A549 (cell line): Measurements from ENCODE around the gene MIER1. TPM values are rescaled to one million over a fixed set of nuclear protein-coding genes. Genes with fewer than 3 reads are reported as not detected.

Experiments used
- ATAC-seq, 2 experiments: fragments of 200-7000 bp in 1 of 2; fragments of >200 bp in 1 of 2; cut with Nextera tagmentation in 1 of 2; cut with Tn5 transposase in 1 of 2; 3 replicates each; pipeline versions ENCODE4 v1.8.0 to v1.9.1; 2018 to 2020; ENCODE audit warnings: mild to moderate bottlenecking in 1 of 2, moderate library complexity in 1 of 2
- CTCF ChIA-PET: fragments of 300-600 bp; sonication (Branson Sonifier 250); formaldehyde crosslinking; extraction: SDS; loops from one replicate; lab custom pipeline; 2021; ENCODE audit warnings: antibody characterized with exemption, inconsistent platforms; lab: Yijun Ruan, JAX
- POLR2A ChIA-PET: fragments of 350-600 bp; formaldehyde crosslinking; extraction: SDS; loops from one replicate; lab custom pipeline; 2021; ENCODE audit warnings: antibody characterized with exemption, inconsistent platforms; lab: Yijun Ruan, JAX
- DNase-seq, 2 experiments: peaks; one replicate each; pipeline versions ENCODE4 v3.0.0 to v3.0.0-alpha.2; 2011 to 2016; ENCODE audit warnings: low read depth in 1 of 2, low spot score in 1 of 2
- FAIRE-seq: peaks from 2 replicates; lab custom pipeline; 2011; peaks lifted over from hg19 to GRCh38; lab: Jason Lieb, UNC
- H3K27ac ChIP-seq, 2 experiments: fragments of >200 bp; sonication (Bioruptor Twin); formaldehyde crosslinking; 3 replicates each; pipeline ENCODE4 v1.5.1; 2016 to 2017
- H3K4me1 ChIP-seq: fragments of >200 bp; sonication (Bioruptor Twin); formaldehyde crosslinking; 3 replicates; pipeline ENCODE4 v1.6.1; 2016
- H3K4me2 ChIP-seq: fragments of >200 bp; sonication (Bioruptor Twin); formaldehyde crosslinking; 3 replicates; pipeline ENCODE4 v1.6.1; 2016
- H3K4me3 ChIP-seq: fragments of >200 bp; sonication (Bioruptor Twin); formaldehyde crosslinking; 3 replicates; pipeline ENCODE4 v1.5.1; 2016
- H3K9me3 ChIP-seq: fragments of >200 bp; sonication (Bioruptor Twin); formaldehyde crosslinking; 3 replicates; pipeline ENCODE4 v1.6.1; 2016
- CEBPB ChIP-seq, 2 experiments: fragments of >200 bp in 1 of 2; sonication (Bioruptor Twin) in 1 of 2; formaldehyde crosslinking in 1 of 2; IDR thresholded peaks; 2 replicates each; pipeline ENCODE4 v1.6.1; 2012 to 2016
- CHD4 ChIP-seq: fragments of 200-600 bp; sonication (generic); IDR thresholded peaks from 2 replicates; pipeline ENCODE4 v1.6.1; 2016; ENCODE audit warnings: antibody characterized with exemption, mild to moderate bottlenecking, borderline replicate concordance
- HEYL ChIP-seq: fragments of 250-450 bp; sonication (Bioruptor Pico); IDR thresholded peaks from 2 replicates; pipeline ENCODE4 v1.8.0; 2021; ENCODE audit warnings: mild to moderate bottlenecking, moderate library complexity
- HOXB13 ChIP-seq: fragments of 250-450 bp; sonication (Bioruptor Pico); IDR thresholded peaks from 2 replicates; pipeline ENCODE4 v1.5.0; 2020; ENCODE audit warnings: low read depth, mild to moderate bottlenecking, moderate library complexity
- HOXB5 ChIP-seq: fragments of 250-450 bp; sonication (Bioruptor Pico); IDR thresholded peaks from 2 replicates; pipeline ENCODE4 v1.5.0; 2020; ENCODE audit warnings: mild to moderate bottlenecking, moderate library complexity
- KDM1A ChIP-seq: fragments of 200-600 bp; sonication (generic); IDR thresholded peaks from 2 replicates; pipeline ENCODE4 v1.6.1; 2016; ENCODE audit warnings: low read depth, mild to moderate bottlenecking
- KDM5A ChIP-seq: fragments of 200-600 bp; sonication (generic); IDR thresholded peaks from 2 replicates; pipeline ENCODE4 v1.6.1; 2016; ENCODE audit warnings: antibody characterized with exemption, mild to moderate bottlenecking
- NPAS2 ChIP-seq: fragments of 250-450 bp; sonication (Bioruptor Pico); IDR thresholded peaks from 2 replicates; pipeline ENCODE4 v1.8.0; 2022; ENCODE audit warnings: mild to moderate bottlenecking, moderate library complexity, borderline replicate concordance
- NR3C1 ChIP-seq: fragments of >200 bp; sonication (Bioruptor Twin); formaldehyde crosslinking; IDR thresholded peaks from 3 replicates; pipeline ENCODE4 v1.6.1; 2017
- PHF8 ChIP-seq: fragments of 200-600 bp; sonication (generic); IDR thresholded peaks from 2 replicates; pipeline ENCODE4 v1.6.1; 2016; ENCODE audit warnings: low read depth, mild to moderate bottlenecking, antibody characterized with exemption, moderate library complexity, borderline replicate concordance
- RFX5 ChIP-seq: fragments of 450-650 bp; IDR thresholded peaks from 2 replicates; pipeline ENCODE4 v1.7.1; 2014; ENCODE audit warnings: antibody characterized with exemption, mild to moderate bottlenecking, moderate library complexity
- RNF2 ChIP-seq: fragments of 200-600 bp; sonication (generic); IDR thresholded peaks from 2 replicates; pipeline ENCODE4 v1.6.1; 2016; ENCODE audit warnings: low read depth, mild to moderate bottlenecking, antibody characterized with exemption, moderate library complexity, borderline replicate concordance
- TFCP2L1 ChIP-seq: fragments of 250-450 bp; sonication (Bioruptor Pico); IDR thresholded peaks from 2 replicates; pipeline ENCODE4 v1.5.0; 2021; ENCODE audit warnings: mild to moderate bottlenecking
- ZSCAN20 ChIP-seq: fragments of 250-450 bp; sonication (Bioruptor Pico); IDR thresholded peaks from 2 replicates; pipeline ENCODE4 v1.8.0; 2022; ENCODE audit warnings: mild to moderate bottlenecking, moderate library complexity
- whole genome bisulfite sequencing: methylation state at CpG from one replicate; pipeline ENCODE4 v1.1.6; 2017; ENCODE audit errors: missing lambda C conversion rate; 5-methylcytosine and 5-hydroxymethylcytosine counted together
- polyA plus RNA-seq, 4 experiments: library from polyadenylated mRNA; depleted of rRNA in 3 of 4; stranded (reverse); fragments of >200 nt; fragmentation: RNase III in 1 of 4; extraction: RNeasy Plus Mini Kit Qiagen cat#74134 plus additional on column Dnase treatment in 1 of 4; gene quantifications; 2 replicates in 3 of 4; 3 replicates in 1 of 4; pipeline ENCODE4 v1.2.3, GENCODE V29; 2011 to 2017
- TF ChIP-seq, protein P1 (sequence below): fragments of >200 bp; sonication (Bioruptor Twin); formaldehyde crosslinking; IDR thresholded peaks from 3 replicates; pipeline ENCODE4 v1.5.1; 2016
- TF ChIP-seq, protein P2 (sequence below): IDR thresholded peaks from 2 replicates; pipeline ENCODE4 v1.6.1; 2012; ENCODE audit warnings: low read depth, borderline replicate concordance
- TF ChIP-seq, protein P3 (sequence below): IDR thresholded peaks from 2 replicates; pipeline ENCODE4 v1.6.1; 2012
- TF ChIP-seq, protein P4 (sequence below): fragments of >200 bp; sonication (Bioruptor Twin); formaldehyde crosslinking; IDR thresholded peaks from 3 replicates; pipeline ENCODE4 v1.6.1; 2016
- TF ChIP-seq, protein P5 (sequence below): fragments of 450-650 bp; IDR thresholded peaks from 2 replicates; pipeline ENCODE4 v1.6.1; 2014; ENCODE audit warnings: antibody characterized with exemption

MIER1 gene
- polyA plus RNA-seq, 2 of the 4 experiments (the other 2 are of a cell fraction) = 11.9 to 22.6 TPM

DNA sequence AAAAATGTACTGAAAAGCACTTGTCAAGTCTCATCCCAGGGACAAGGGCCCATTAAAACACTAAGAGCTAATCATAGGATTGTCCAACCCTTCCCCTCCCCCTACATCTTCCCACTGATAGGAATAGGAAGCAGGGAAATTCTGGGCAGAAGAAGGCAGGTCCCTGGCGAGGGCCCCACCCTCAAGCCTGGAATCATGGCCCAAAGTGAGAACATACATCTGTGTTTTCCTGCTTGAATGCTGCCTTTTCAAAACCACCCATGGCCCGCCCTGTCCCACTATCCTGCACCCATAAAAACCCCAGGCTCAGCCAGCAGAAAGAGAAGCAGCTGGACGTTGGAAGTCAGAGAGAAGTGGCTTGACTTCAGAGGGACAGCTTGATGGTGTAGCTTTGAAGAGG lies 5.0 kb upstream of the MIER1 start:
- no peak overlapping the region for H3K27ac ChIP-seq
- H3K4me3 ChIP-seq = no peak overlapping the region
- no peak for TF ChIP-seq PHF8
- TF ChIP-seq CHD4 = no peak
- no peak for TF ChIP-seq KDM5A
- TF ChIP-seq RNF2 = no peak
- TF ChIP-seq HOXB5 (CRISPR knock-in tag) = no peak
- TF ChIP-seq, all 56 proteins: peak for 0
- 82% methylated on average over 3 of the region's 3 CpGs for WGBS
- CTCF ChIA-PET = interaction anchor here (0.6 kb wide), 1 partner anchor 152 kb away, joined by 3 read pairs; no protein-coding TSS in a partner anchor
- no peak overlapping the region for H3K4me2 ChIP-seq
- POLR2A ChIA-PET = no interaction called here
- no peak for FAIRE-seq
- ATAC-seq = no peak
- DNase-seq = no peak
- no peaks in the 10 kb centered on the region for H3K9me3 ChIP-seq
- peaks cover 12% of the 10 kb centered on the region; the same call in 2 of the 3 replicates for H3K4me1 ChIP-seq

DNA sequence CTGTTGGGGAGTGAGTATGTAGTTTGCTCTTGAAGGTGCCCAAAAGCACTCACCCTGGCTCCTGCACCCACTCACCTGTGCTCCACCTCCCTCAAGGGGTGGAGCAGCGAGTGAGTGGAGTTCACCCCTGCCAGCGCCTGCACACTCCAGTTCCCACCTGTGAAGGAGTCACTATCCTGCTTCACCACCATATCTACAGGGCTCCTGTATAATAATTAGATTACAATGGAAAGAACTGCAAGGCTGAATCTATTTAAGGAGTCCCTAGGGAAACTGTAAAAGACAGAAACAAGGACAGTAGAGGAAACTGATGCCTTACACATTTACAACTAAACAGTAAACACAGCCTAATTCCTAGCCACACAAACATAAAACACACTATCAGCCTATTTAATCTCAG lies 4.2 kb upstream of the MIER1 start:
- H3K4me3 ChIP-seq = no peak overlapping the region
- 94% methylated on average over 2 of the region's 2 CpGs for whole genome bisulfite sequencing
- no peaks in the 10 kb centered on the region for H3K9me3 ChIP-seq
- H3K4me2 ChIP-seq = no peak overlapping the region
- POLR2A ChIA-PET = no interaction called here
- no peak for ATAC-seq
- no peak for FAIRE-seq
- peaks cover 12% of the 10 kb centered on the region; the same call in 2 of the 3 replicates for H3K4me1 ChIP-seq
- no peak overlapping the region for H3K27ac ChIP-seq
- TF ChIP-seq, protein P1, sequence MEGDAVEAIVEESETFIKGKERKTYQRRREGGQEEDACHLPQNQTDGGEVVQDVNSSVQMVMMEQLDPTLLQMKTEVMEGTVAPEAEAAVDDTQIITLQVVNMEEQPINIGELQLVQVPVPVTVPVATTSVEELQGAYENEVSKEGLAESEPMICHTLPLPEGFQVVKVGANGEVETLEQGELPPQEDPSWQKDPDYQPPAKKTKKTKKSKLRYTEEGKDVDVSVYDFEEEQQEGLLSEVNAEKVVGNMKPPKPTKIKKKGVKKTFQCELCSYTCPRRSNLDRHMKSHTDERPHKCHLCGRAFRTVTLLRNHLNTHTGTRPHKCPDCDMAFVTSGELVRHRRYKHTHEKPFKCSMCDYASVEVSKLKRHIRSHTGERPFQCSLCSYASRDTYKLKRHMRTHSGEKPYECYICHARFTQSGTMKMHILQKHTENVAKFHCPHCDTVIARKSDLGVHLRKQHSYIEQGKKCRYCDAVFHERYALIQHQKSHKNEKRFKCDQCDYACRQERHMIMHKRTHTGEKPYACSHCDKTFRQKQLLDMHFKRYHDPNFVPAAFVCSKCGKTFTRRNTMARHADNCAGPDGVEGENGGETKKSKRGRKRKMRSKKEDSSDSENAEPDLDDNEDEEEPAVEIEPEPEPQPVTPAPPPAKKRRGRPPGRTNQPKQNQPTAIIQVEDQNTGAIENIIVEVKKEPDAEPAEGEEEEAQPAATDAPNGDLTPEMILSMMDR = no peak
- TF ChIP-seq TFCP2L1 (CRISPR knock-in tag) (no peak), HOXB5 (CRISPR knock-in tag) (no peak), KDM1A (no peak), ZSCAN20 (CRISPR knock-in tag) (no peak), PHF8 (no peak), HOXB13 (no peak), NPAS2 (CRISPR knock-in tag) (no peak), KDM5A (no peak), CEBPB (IDR thresholded peaks at IDR 0.05) (no peak), RFX5 (no peak), HEYL (CRISPR knock-in tag) (no peak), NR3C1 (no peak)
- TF ChIP-seq, protein P2, sequence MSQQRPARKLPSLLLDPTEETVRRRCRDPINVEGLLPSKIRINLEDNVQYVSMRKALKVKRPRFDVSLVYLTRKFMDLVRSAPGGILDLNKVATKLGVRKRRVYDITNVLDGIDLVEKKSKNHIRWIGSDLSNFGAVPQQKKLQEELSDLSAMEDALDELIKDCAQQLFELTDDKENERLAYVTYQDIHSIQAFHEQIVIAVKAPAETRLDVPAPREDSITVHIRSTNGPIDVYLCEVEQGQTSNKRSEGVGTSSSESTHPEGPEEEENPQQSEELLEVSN = no peak
- TF ChIP-seq, protein P3, sequence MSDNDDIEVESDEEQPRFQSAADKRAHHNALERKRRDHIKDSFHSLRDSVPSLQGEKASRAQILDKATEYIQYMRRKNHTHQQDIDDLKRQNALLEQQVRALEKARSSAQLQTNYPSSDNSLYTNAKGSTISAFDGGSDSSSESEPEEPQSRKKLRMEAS = no peak
- TF ChIP-seq, protein P4, sequence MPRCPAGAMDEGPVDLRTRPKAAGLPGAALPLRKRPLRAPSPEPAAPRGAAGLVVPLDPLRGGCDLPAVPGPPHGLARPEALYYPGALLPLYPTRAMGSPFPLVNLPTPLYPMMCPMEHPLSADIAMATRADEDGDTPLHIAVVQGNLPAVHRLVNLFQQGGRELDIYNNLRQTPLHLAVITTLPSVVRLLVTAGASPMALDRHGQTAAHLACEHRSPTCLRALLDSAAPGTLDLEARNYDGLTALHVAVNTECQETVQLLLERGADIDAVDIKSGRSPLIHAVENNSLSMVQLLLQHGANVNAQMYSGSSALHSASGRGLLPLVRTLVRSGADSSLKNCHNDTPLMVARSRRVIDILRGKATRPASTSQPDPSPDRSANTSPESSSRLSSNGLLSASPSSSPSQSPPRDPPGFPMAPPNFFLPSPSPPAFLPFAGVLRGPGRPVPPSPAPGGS = no peak
- TF ChIP-seq, protein P5, sequence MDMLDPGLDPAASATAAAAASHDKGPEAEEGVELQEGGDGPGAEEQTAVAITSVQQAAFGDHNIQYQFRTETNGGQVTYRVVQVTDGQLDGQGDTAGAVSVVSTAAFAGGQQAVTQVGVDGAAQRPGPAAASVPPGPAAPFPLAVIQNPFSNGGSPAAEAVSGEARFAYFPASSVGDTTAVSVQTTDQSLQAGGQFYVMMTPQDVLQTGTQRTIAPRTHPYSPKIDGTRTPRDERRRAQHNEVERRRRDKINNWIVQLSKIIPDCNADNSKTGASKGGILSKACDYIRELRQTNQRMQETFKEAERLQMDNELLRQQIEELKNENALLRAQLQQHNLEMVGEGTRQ = no peak
- no peak for DNase-seq
- CTCF ChIA-PET = interaction anchor here (0.6 kb wide), 1 partner anchor 151 kb away, joined by 3 read pairs; no protein-coding TSS in a partner anchor
